ENCODE data around the gene MTFMT.
A peak's percentile ranks its signal among the peaks of the same experiment; 100 is the strongest.

Gene MTFMT

GRCh38 chr15:64987136-64987535 is 42.3 kb downstream of the MTFMT start:
- DNase-seq (ENCODE audit: low spot score) = no peak

- DNase-seq (ENCODE audit: low spot score) = peak; percentile 40
Observed at GRCh38 chr15:64985366-64986033, 43.9 kb downstream of the MTFMT start.

GRCh38 chr15:64982472-64982871 is 47.0 kb downstream of the MTFMT start:
- DNase-seq (ENCODE audit: low spot score) = peak; percentile 25

- DNase-seq (ENCODE audit: low spot score) = no peak
Observed at GRCh38 chr15:64981812-64982431, 47.5 kb downstream of the MTFMT start.

- DNase-seq (ENCODE audit: low spot score) = no peak
Observed at GRCh38 chr15:64979252-64979710, 50.2 kb downstream of the MTFMT start.

GRCh38 chr15:64975390-64975789 is 54.0 kb downstream of the MTFMT start:
- DNase-seq (ENCODE audit: low spot score) = no peak

- no peak for DNase-seq (ENCODE audit: low spot score)
Observed at GRCh38 chr15:64970698-64971097, 58.7 kb downstream of the MTFMT start.

- DNase-seq (ENCODE audit: low spot score) = no peak
Observed at GRCh38 chr15:64969401-64969800, 60.0 kb downstream of the MTFMT start.

GRCh38 chr15:64961013-64961412 is 68.4 kb downstream of the MTFMT start:
- no peak for DNase-seq (ENCODE audit: low spot score)

- DNase-seq (ENCODE audit: low spot score) = no peak
Observed at GRCh38 chr15:64960153-64960552, 69.3 kb downstream of the MTFMT start.

GRCh38 chr15:64959128-64959527 is 70.3 kb downstream of the MTFMT start:
- no peak for DNase-seq (ENCODE audit: low spot score)

- DNase-seq (ENCODE audit: low spot score) = no peak
Observed at GRCh38 chr15:64954395-64954794, 75.0 kb downstream of the MTFMT start.

- DNase-seq (ENCODE audit: low spot score) = no peak
Observed at GRCh38 chr15:64951777-64952418, 77.5 kb downstream of the MTFMT start.
